Activated CD4-positive, alpha-beta memory T cell treated with anti-CD3 and anti-CD28 coated beads, Interleukin-2, amount 10 ng/mL, durations not matched to agents 7 days and 5 days (primary cell): ENCODE results near the gene PHOSPHO1. TPM values are rescaled to one million over a fixed set of nuclear protein-coding genes. Genes with fewer than 3 reads are reported as not detected.
"Not testable (repeated sequence)": the region's sequence is repeated elsewhere in the genome, so short reads cannot be mapped to it uniquely, and the experiment has no call there.

ENCODE experiments used
- CTCF ChIA-PET: fragments of 350-600 bp; sonication (Branson Sonifier 250); formaldehyde crosslinking; loops from one replicate; lab custom pipeline; 2021; ENCODE audit warnings: antibody characterized with exemption, inconsistent platforms; lab: Charles Lee
- POLR2A ChIA-PET: fragments of 350-600 bp; sonication (Branson Sonifier 250); formaldehyde crosslinking; loops from one replicate; lab custom pipeline; 2021; ENCODE audit warnings: antibody characterized with exemption; lab: Charles Lee
- DNase-seq: peaks from one replicate; pipeline ENCODE4 v3.0.0-alpha.2; 2020
- H3K27ac Mint-ChIP-seq: one replicate; pipeline ENCODE4 v1.8.0; 2021; ENCODE audit warnings: mild to moderate bottlenecking, mixed read lengths
- H3K27me3 Mint-ChIP-seq: one replicate; pipeline ENCODE4 v1.8.0; 2021; ENCODE audit warnings: mixed read lengths
- H3K36me3 Mint-ChIP-seq: one replicate; pipeline ENCODE4 v1.8.0; 2021; ENCODE audit warnings: low read depth, mixed read lengths
- H3K4me1 Mint-ChIP-seq: one replicate; pipeline ENCODE4 v1.8.0; 2021; ENCODE audit warnings: mixed read lengths
- H3K4me3 Mint-ChIP-seq: one replicate; pipeline ENCODE4 v1.8.0; 2021; ENCODE audit warnings: mild to moderate bottlenecking, mixed read lengths
- H3K9me3 Mint-ChIP-seq: one replicate; pipeline ENCODE4 v1.8.0; 2021; ENCODE audit warnings: mixed read lengths
- total RNA-seq, 2 experiments: library from RNA; stranded (reverse); gene quantifications; one replicate each; pipeline ENCODE4 v1.2.3, GENCODE V29; 2021

The PHOSPHO1 gene
- total RNA-seq, 2 experiments from 2014 or later: not detected

GRCh38 chr17:49194297-49194607 is 36.3 kb downstream of the PHOSPHO1 start:
- Mint-ChIP-seq H3K4me1 (peaks cover 62% of the 10 kb centered on the region), H3K27ac (peak overlapping the region; percentile 66), H3K36me3 (peaks cover 3% of the 10 kb centered on the region), H3K4me3 (peak overlapping the region; percentile 19), H3K9me3 (no peaks in the 10 kb centered on the region), H3K27me3 (no peaks in the 10 kb centered on the region)
- ChIA-PET POLR2A (interaction anchor here (1.2 to 7.5 kb wide), 6 partner anchors 10 to 286 kb away, joined by 3 to 88 read pairs (median 36); partner anchors contain the start of genes ABI3, GNGT2 and PHOSPHO1), CTCF (interaction anchor here (0.6 to 1.2 kb wide), 3 partner anchors 14 to 197 kb away, joined by 3 to 6 read pairs (median 4); partner anchors contain the start of gene IGF2BP1)
- no peak for DNase-seq

GRCh38 chr17:49193513-49194296 is 36.9 kb downstream of the PHOSPHO1 start:
- Mint-ChIP-seq H3K27ac (peak overlapping the region; percentile 100), H3K36me3 (peaks cover 3% of the 10 kb centered on the region), H3K4me1 (peaks cover 62% of the 10 kb centered on the region), H3K9me3 (no peaks in the 10 kb centered on the region), H3K4me3 (peak overlapping the region; percentile 90), H3K27me3 (no peaks in the 10 kb centered on the region)
- DNase-seq: peak; percentile 44
- ChIA-PET POLR2A (interaction anchor here (0.6 to 7.5 kb wide), 9 partner anchors 11 to 285 kb away, joined by 3 to 88 read pairs (median 9); partner anchors contain the start of genes ABI3, GNGT2 and PHOSPHO1), CTCF (interaction anchor here (0.6 to 5.3 kb wide), 4 partner anchors 14 to 57 kb away, joined by 3 to 37 read pairs (median 11); partner anchors contain the start of genes ABI3, GNGT2 and PHOSPHO1)

- peaks cover 57% of the 10 kb centered on the region for H3K4me1 Mint-ChIP-seq
Observed at GRCh38 chr17:49191917-49192741, 38.5 kb downstream of the PHOSPHO1 start.

GRCh38 chr17:49191409-49191916 is 39.1 kb downstream of the PHOSPHO1 start:
- ChIA-PET POLR2A (interaction anchor here (0.7 to 7.5 kb wide), 20 partner anchors 9 to 1296 kb away, joined by 3 to 88 read pairs (median 4); partner anchors contain the start of genes ABI3, GNGT2, IGF2BP1 and PHOSPHO1), CTCF (interaction anchor here (1.0 to 5.3 kb wide), 10 partner anchors 11 to 365 kb away, joined by 3 to 37 read pairs (median 6); partner anchors contain the start of genes ABI3, GNGT2 and PHOSPHO1)
- Mint-ChIP-seq H3K27ac (peak overlapping the region; percentile 100), H3K4me1 (peaks cover 53% of the 10 kb centered on the region), H3K27me3 (no peaks in the 10 kb centered on the region), H3K9me3 (no peaks in the 10 kb centered on the region), H3K4me3 (peak overlapping the region; percentile 90), H3K36me3 (peaks cover 3% of the 10 kb centered on the region)
- no peak for DNase-seq

More at GRCh38 chr17:49191917-49192741, 38.5 kb downstream of the PHOSPHO1 start:
- no peaks in the 10 kb centered on the region for H3K9me3 Mint-ChIP-seq
- POLR2A ChIA-PET: interaction anchor here (0.7 to 7.5 kb wide), 23 partner anchors 8 to 1297 kb away, joined by 3 to 88 read pairs (median 4); partner anchors contain the start of genes ABI3, GNGT2, IGF2BP1 and PHOSPHO1
- peaks cover 3% of the 10 kb centered on the region for H3K36me3 Mint-ChIP-seq
- H3K4me3 Mint-ChIP-seq: peak overlapping the region; percentile 90
- DNase-seq: peak; percentile 93
- CTCF ChIA-PET: interaction anchor here (1.0 to 5.3 kb wide), 12 partner anchors 10 to 364 kb away, joined by 3 to 37 read pairs (median 6); partner anchors contain the start of genes ABI3, GNGT2 and PHOSPHO1
- peak overlapping the region; percentile 100 for H3K27ac Mint-ChIP-seq
- no peaks in the 10 kb centered on the region for H3K27me3 Mint-ChIP-seq

- Mint-ChIP-seq H3K4me3 (peak overlapping the region; percentile 49), H3K36me3 (peaks cover 7% of the 10 kb centered on the region), H3K27ac (peak overlapping the region; percentile 69), H3K27me3 (no peaks in the 10 kb centered on the region), H3K9me3 (peaks cover 4% of the 10 kb centered on the region), H3K4me1 (peaks cover 48% of the 10 kb centered on the region)
- DNase-seq: no peak
- ChIA-PET POLR2A (interaction anchor here (0.9 to 7.5 kb wide), 11 partner anchors 10 to 1249 kb away, joined by 3 to 88 read pairs (median 7); partner anchors contain the start of genes ABI3, GNGT2, PHOSPHO1 and PNPO), CTCF (interaction anchor here (0.6 to 5.3 kb wide), 8 partner anchors 10 to 102 kb away, joined by 3 to 37 read pairs (median 10); partner anchors contain the start of genes ABI3, GNGT2 and PHOSPHO1)
Observed at GRCh38 chr17:49190932-49191331, 39.7 kb downstream of the PHOSPHO1 start.

GRCh38 chr17:49187301-49187700 is 43.3 kb downstream of the PHOSPHO1 start:
- DNase-seq: no peak
- Mint-ChIP-seq H3K36me3 (peaks cover 19% of the 10 kb centered on the region), H3K27ac (no peak overlapping the region), H3K4me3 (no peak overlapping the region), H3K4me1 (peaks cover 18% of the 10 kb centered on the region), H3K27me3 (no peaks in the 10 kb centered on the region), H3K9me3 (peaks cover 22% of the 10 kb centered on the region)
- ChIA-PET POLR2A (no interaction called here), CTCF (no interaction called here)

GRCh38 chr17:49185381-49185780 is 45.2 kb downstream of the PHOSPHO1 start:
- H3K27me3 Mint-ChIP-seq, H3K27ac Mint-ChIP-seq, H3K4me3 Mint-ChIP-seq, POLR2A ChIA-PET, DNase-seq: not testable (repeated sequence)
- H3K4me1 Mint-ChIP-seq: peaks cover 11% of the 10 kb centered on the region
- peaks cover 19% of the 10 kb centered on the region for H3K36me3 Mint-ChIP-seq
- CTCF ChIA-PET: interaction anchor here (1.3 kb wide), 1 partner anchor 47 kb away, joined by 5 read pairs; no protein-coding TSS in a partner anchor
- peaks cover 22% of the 10 kb centered on the region for H3K9me3 Mint-ChIP-seq

- DNase-seq, H3K27me3 Mint-ChIP-seq, H3K4me1 Mint-ChIP-seq, H3K4me3 Mint-ChIP-seq, H3K27ac Mint-ChIP-seq, POLR2A ChIA-PET: not testable (repeated sequence)
- H3K36me3 Mint-ChIP-seq: peaks cover 19% of the 10 kb centered on the region
- peaks cover 22% of the 10 kb centered on the region for H3K9me3 Mint-ChIP-seq
- CTCF ChIA-PET: interaction anchor here (1.3 kb wide), 1 partner anchor 48 kb away, joined by 5 read pairs; no protein-coding TSS in a partner anchor
Observed at GRCh38 chr17:49184522-49184921, 46.1 kb downstream of the PHOSPHO1 start.

- peaks cover 7% of the 10 kb centered on the region for H3K27me3 Mint-ChIP-seq
- no peak overlapping the region for H3K4me3 Mint-ChIP-seq
- ChIA-PET CTCF (interaction anchor here (5.6 kb wide), 1 partner anchor 44 kb away, joined by 105 read pairs; the partner anchor contains the start of gene PHOSPHO1), POLR2A (interaction anchor here (0.8 to 0.9 kb wide), 2 partner anchors 42 to 239 kb away, joined by 3 read pairs; partner anchors contain the start of gene SNF8)
- DNase-seq: no peak
- peaks cover 22% of the 10 kb centered on the region for H3K9me3 Mint-ChIP-seq
- H3K27ac Mint-ChIP-seq: no peak overlapping the region
- peaks cover 19% of the 10 kb centered on the region for H3K36me3 Mint-ChIP-seq
- H3K4me1 Mint-ChIP-seq: peaks cover 7% of the 10 kb centered on the region
Observed at GRCh38 chr17:49183801-49184200, 46.8 kb downstream of the PHOSPHO1 start.

- ChIA-PET CTCF (interaction anchor here (1.9 to 5.6 kb wide), 2 partner anchors 15 to 44 kb away, joined by 4 to 105 read pairs; partner anchors contain the start of gene PHOSPHO1), POLR2A (interaction anchor here (0.8 to 0.9 kb wide), 2 partner anchors 43 to 239 kb away, joined by 3 read pairs; partner anchors contain the start of gene SNF8)
- Mint-ChIP-seq H3K36me3 (peaks cover 19% of the 10 kb centered on the region), H3K27ac (no peak overlapping the region), H3K4me3 (no peak overlapping the region), H3K27me3 (peaks cover 7% of the 10 kb centered on the region), H3K9me3 (peaks cover 22% of the 10 kb centered on the region), H3K4me1 (peaks cover 7% of the 10 kb centered on the region)
- DNase-seq: no peak
Observed at GRCh38 chr17:49183341-49183740, 47.2 kb downstream of the PHOSPHO1 start.

- CTCF ChIA-PET: interaction anchor here (0.6 to 5.6 kb wide), 18 partner anchors 8 to 1580 kb away, joined by 3 to 105 read pairs (median 5); partner anchors contain the start of gene PHOSPHO1
Observed at GRCh38 chr17:49180998-49181635, 49.5 kb downstream of the PHOSPHO1 start.

More at GRCh38 chr17:49180998-49181635, 49.5 kb downstream of the PHOSPHO1 start:
- Mint-ChIP-seq H3K4me3 (no peak overlapping the region), H3K9me3 (peaks cover 35% of the 10 kb centered on the region), H3K36me3 (peaks cover 16% of the 10 kb centered on the region), H3K4me1 (peaks cover 7% of the 10 kb centered on the region), H3K27ac (no peak overlapping the region), H3K27me3 (peaks cover 9% of the 10 kb centered on the region)
- DNase-seq: no peak
- POLR2A ChIA-PET: interaction anchor here (1.4 to 2.2 kb wide), 4 partner anchors 10 to 46 kb away, joined by 3 to 18 read pairs (median 7); no protein-coding TSS in a partner anchor
